HepG2 (cell line): ENCODE measurements around the gene ELP5. TPM values are rescaled to one million over a fixed set of nuclear protein-coding genes. Genes with fewer than 3 reads are reported as not detected.

Source experiments
- AGO2 ChIP-seq: fragments of 200-400 bp; formaldehyde crosslinking; optimal IDR thresholded peaks from 2 replicates; pipeline ENCODE3; 2017; ENCODE audit warnings: mild to moderate bottlenecking, low read depth, low read length, moderate library complexity
- CCDC6 ChIP-seq: sonication (generic); formaldehyde crosslinking; IDR thresholded peaks from 2 replicates; pipeline ENCODE4 v1.8.1; 2022; ENCODE audit warnings: mild to moderate bottlenecking, missing genetic modification reagents, moderate library complexity
- GMEB1 ChIP-seq: sonication (generic); formaldehyde crosslinking; IDR thresholded peaks from 2 replicates; pipeline ENCODE4 v1.5.1; 2020; ENCODE audit warnings: missing genetic modification reagents, mild to moderate bottlenecking, borderline replicate concordance
- HNRNPLL ChIP-seq: fragments of 200-400 bp; formaldehyde crosslinking; IDR thresholded peaks from 2 replicates; pipeline ENCODE4 v1.6.1; 2017; ENCODE audit warnings: mild to moderate bottlenecking, low read depth, low read length; ENCODE audit not compliant: poor library complexity, severe bottlenecking
- ISX ChIP-seq: sonication (generic); formaldehyde crosslinking; conservative IDR thresholded peaks from 2 replicates; pipeline ENCODE4 v1.5.0; 2020; ENCODE audit warnings: missing genetic modification reagents
- MAF1 ChIP-seq: sonication (generic); formaldehyde crosslinking; IDR thresholded peaks from 2 replicates; pipeline ENCODE4 v1.5.0; 2020; ENCODE audit warnings: missing genetic modification reagents, borderline replicate concordance
- MTA3 ChIP-seq: sonication (generic); formaldehyde crosslinking; IDR thresholded peaks from 2 replicates; pipeline ENCODE4 v1.4.0; 2020; ENCODE audit warnings: missing genetic modification reagents
- NCOA1 ChIP-seq: sonication (generic); formaldehyde crosslinking; IDR thresholded peaks from 2 replicates; pipeline ENCODE4 v1.9.0; 2021; ENCODE audit warnings: missing genetic modification reagents
- REL ChIP-seq: sonication (generic); formaldehyde crosslinking; conservative IDR thresholded peaks from 2 replicates; pipeline ENCODE4 v1.8.0; 2022; ENCODE audit warnings: mild to moderate bottlenecking, missing genetic modification reagents, moderate library complexity
- RFX5 ChIP-seq: IDR thresholded peaks from 2 replicates; pipeline ENCODE4 v1.6.1; 2011; ENCODE audit warnings: low read depth, low read length, improper control_type of control experiment
- SMAD3 ChIP-seq: sonication (generic); formaldehyde crosslinking; IDR thresholded peaks from 2 replicates; pipeline ENCODE4 v1.4.0; 2020; ENCODE audit warnings: missing genetic modification reagents
- TGIF2 ChIP-seq: IDR thresholded peaks from 2 replicates; pipeline ENCODE4 v1.6.1; 2016; ENCODE audit warnings: control low read depth, missing compliant biosample characterization
- ZNF281 ChIP-seq: sonication (generic); formaldehyde crosslinking; IDR thresholded peaks from 2 replicates; pipeline ENCODE4 v1.4.0; 2020; ENCODE audit warnings: missing genetic modification reagents, borderline replicate concordance
- ZNF484 ChIP-seq: sonication (generic); formaldehyde crosslinking; IDR thresholded peaks from 2 replicates; pipeline ENCODE4 v1.5.1; 2020; ENCODE audit warnings: mild to moderate bottlenecking, low read depth, missing genetic modification reagents, borderline replicate concordance
- ZNF556 ChIP-seq: sonication (generic); formaldehyde crosslinking; IDR thresholded peaks from 2 replicates; pipeline ENCODE4 v1.4.0; 2020; ENCODE audit warnings: mild to moderate bottlenecking, missing genetic modification reagents, borderline replicate concordance
- ZNF598 ChIP-seq: sonication (generic); formaldehyde crosslinking; IDR thresholded peaks from 2 replicates; pipeline ENCODE4 v1.5.1; 2020; ENCODE audit warnings: mild to moderate bottlenecking, missing genetic modification reagents, borderline replicate concordance
- ZNF709 ChIP-seq: sonication (generic); formaldehyde crosslinking; IDR thresholded peaks from 2 replicates; pipeline ENCODE4 v1.5.0; 2020; ENCODE audit warnings: mild to moderate bottlenecking, missing genetic modification reagents
- polyA plus RNA-seq, 8 experiments: library from polyadenylated mRNA; depleted of rRNA in 3 of 8; stranded (reverse) in 7 of 8; unstranded in 1 of 8; fragments of >200 nt; fragmentation: Illumina TruSeq in 4 of 8; extraction: Trizol in 4 of 8; gene quantifications; 2 replicates each; pipeline versions ENCODE4 v1.2.1 to v1.2.3, GENCODE V29; 2011 to 2016; ENCODE audit warnings: low read depth in 4 of 8, missing spikeins in 1 of 8, mixed read lengths in 1 of 8; ENCODE audit not compliant: insufficient read depth in 1 of 8
- total RNA-seq, 5 experiments: library from RNA; depleted of rRNA; stranded (reverse); fragments of >200 nt; fragmentation: Illumina TruSeq; extraction: Trizol; gene quantifications; 2 replicates each; pipeline ENCODE4 v1.2.3, GENCODE V29; 2016; ENCODE audit warnings: low read depth in 1 of 5
- TF ChIP-seq, protein P1 (sequence below): sonication (generic); formaldehyde crosslinking; IDR thresholded peaks from 2 replicates; pipeline ENCODE4 v1.8.0; 2022; ENCODE audit warnings: mild to moderate bottlenecking, missing genetic modification reagents, moderate library complexity
- TF ChIP-seq, protein P2 (sequence below): sonication (generic); formaldehyde crosslinking; IDR thresholded peaks from 2 replicates; pipeline ENCODE4 v1.5.0; 2020; ENCODE audit warnings: mild to moderate bottlenecking, missing genetic modification reagents
- TF ChIP-seq, protein P3 (sequence below): IDR thresholded peaks from 2 replicates; pipeline ENCODE4 v1.6.1; 2016; ENCODE audit warnings: missing genetic modification reagents, missing compliant biosample characterization
- TF ChIP-seq, protein P4 (sequence below): sonication (generic); formaldehyde crosslinking; IDR thresholded peaks from 2 replicates; pipeline ENCODE4 v1.8.0; 2022; ENCODE audit warnings: mild to moderate bottlenecking, missing genetic modification reagents, moderate library complexity

ELP5 gene
- total and polyA plus RNA-seq, 2 of the 13 experiments (the other 11 are each of a cell fraction or from before 2014, with no cell fraction given) = 67.6 to 69.8 TPM

DNA sequence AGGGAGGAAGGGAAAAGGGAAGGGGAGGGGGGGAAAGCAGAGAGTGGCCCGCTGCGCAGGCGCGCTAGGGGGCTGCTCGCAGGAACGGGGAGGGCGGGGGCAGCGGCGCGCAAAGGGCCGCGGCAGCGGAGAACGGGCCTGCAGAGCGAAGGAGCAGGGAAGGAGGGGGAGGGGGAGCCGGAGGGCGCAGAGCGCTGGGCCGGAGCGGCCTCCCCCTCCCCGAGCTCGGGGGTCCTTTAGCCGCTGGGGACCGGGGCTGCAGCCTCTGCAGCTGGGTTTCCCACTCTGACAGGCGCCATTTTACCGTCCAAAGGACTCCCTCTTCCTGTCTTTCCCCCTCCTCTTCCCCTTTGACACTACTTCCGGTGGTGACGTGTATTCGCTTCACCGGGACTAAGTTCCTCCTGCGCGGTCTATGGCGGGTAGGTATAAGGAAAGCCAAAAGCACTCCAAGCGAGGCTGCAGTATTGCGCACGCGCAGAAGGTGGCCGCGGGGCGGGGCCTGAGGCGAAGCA lies 297 bp upstream of the ELP5 start, which contains the start of gene CTDNEP1 (continued):
- TF ChIP-seq, protein P1, sequence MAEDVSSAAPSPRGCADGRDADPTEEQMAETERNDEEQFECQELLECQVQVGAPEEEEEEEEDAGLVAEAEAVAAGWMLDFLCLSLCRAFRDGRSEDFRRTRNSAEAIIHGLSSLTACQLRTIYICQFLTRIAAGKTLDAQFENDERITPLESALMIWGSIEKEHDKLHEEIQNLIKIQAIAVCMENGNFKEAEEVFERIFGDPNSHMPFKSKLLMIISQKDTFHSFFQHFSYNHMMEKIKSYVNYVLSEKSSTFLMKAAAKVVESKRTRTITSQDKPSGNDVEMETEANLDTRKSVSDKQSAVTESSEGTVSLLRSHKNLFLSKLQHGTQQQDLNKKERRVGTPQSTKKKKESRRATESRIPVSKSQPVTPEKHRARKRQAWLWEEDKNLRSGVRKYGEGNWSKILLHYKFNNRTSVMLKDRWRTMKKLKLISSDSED = no peak
- TF ChIP-seq NCOA1 = no peak
- no peak for TF ChIP-seq GMEB1 (CRISPR knock-in tag)
- no peak for TF ChIP-seq ZNF709 (CRISPR knock-in tag)
- TF ChIP-seq REL (CRISPR knock-in tag) = 0 out of 2 replicates have a peak, but pooled peaks have one; percentile 9
- TF ChIP-seq, protein P2, sequence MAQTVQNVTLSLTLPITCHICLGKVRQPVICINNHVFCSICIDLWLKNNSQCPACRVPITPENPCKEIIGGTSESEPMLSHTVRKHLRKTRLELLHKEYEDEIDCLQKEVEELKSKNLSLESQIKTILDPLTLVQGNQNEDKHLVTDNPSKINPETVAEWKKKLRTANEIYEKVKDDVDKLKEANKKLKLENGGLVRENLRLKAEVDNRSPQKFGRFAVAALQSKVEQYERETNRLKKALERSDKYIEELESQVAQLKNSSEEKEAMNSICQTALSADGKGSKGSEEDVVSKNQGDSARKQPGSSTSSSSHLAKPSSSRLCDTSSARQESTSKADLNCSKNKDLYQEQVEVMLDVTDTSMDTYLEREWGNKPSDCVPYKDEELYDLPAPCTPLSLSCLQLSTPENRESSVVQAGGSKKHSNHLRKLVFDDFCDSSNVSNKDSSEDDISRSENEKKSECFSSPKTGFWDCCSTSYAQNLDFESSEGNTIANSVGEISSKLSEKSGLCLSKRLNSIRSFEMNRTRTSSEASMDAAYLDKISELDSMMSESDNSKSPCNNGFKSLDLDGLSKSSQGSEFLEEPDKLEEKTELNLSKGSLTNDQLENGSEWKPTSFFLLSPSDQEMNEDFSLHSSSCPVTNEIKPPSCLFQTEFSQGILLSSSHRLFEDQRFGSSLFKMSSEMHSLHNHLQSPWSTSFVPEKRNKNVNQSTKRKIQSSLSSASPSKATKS (CRISPR knock-in tag) = no peak
- peak; percentile 83 for TF ChIP-seq HNRNPLL
- TF ChIP-seq, protein P3, sequence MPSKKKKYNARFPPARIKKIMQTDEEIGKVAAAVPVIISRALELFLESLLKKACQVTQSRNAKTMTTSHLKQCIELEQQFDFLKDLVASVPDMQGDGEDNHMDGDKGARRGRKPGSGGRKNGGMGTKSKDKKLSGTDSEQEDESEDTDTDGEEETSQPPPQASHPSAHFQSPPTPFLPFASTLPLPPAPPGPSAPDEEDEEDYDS (CRISPR knock-in tag) = peak; percentile 76
- TF ChIP-seq, protein P4, sequence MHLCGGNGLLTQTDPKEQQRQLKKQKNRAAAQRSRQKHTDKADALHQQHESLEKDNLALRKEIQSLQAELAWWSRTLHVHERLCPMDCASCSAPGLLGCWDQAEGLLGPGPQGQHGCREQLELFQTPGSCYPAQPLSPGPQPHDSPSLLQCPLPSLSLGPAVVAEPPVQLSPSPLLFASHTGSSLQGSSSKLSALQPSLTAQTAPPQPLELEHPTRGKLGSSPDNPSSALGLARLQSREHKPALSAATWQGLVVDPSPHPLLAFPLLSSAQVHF (CRISPR knock-in tag) = no peak
- TF ChIP-seq ZNF281 (CRISPR knock-in tag) = 0 out of 2 replicates have a peak, but pooled peaks have one; percentile 20
- no peak for TF ChIP-seq ZNF556 (CRISPR knock-in tag)
- TF ChIP-seq ZNF598 (CRISPR knock-in tag) = 0 out of 2 replicates have a peak, but pooled peaks have one; percentile 8
- TF ChIP-seq TGIF2 (CRISPR knock-in tag) = 0 out of 2 replicates have a peak, but pooled peaks have one; percentile 13
- no peak for TF ChIP-seq MAF1
- no peak for TF ChIP-seq RFX5
- TF ChIP-seq ISX (CRISPR knock-in tag) = no peak
- no peak for TF ChIP-seq SMAD3
- TF ChIP-seq CCDC6 (CRISPR knock-in tag) = no peak
- TF ChIP-seq AGO2 = no peak
- TF ChIP-seq ZNF484 = no peak
- no peak for TF ChIP-seq MTA3 (CRISPR knock-in tag)
